Natural killer cell (primary cell): Measurements from ENCODE around the gene HIC1. TPM values are rescaled to one million over a fixed set of nuclear protein-coding genes. Genes with fewer than 3 reads are reported as not detected.
A peak's percentile ranks its signal among the peaks of the same experiment; 100 is the strongest.

Experiments used
- ATAC-seq, 3 donors: fragments of 150-1000 bp in 2 of 3; fragments of 200-7000 bp in 1 of 3; cut with Tn5 transposase; 1 replicate in 1 of 3; 2 replicates in 2 of 3; pipeline ENCODE4 v1.10.0; 2021; ENCODE audit warnings: mild to moderate bottlenecking in 2 of 3, moderate library complexity in 2 of 3
- DNase-seq, 2 donors: peaks; one replicate each; pipeline versions ENCODE4 v3.0.0 to v3.0.0-alpha.2; 2013 to 2021; ENCODE audit warnings: mixed read lengths in 1 of 2
- H3K27ac ChIP-seq: one replicate; pipeline ENCODE4 v1.5.1; 2013; ENCODE audit warnings: mild to moderate bottlenecking, low read length
- H3K27me3 ChIP-seq: one replicate; pipeline ENCODE4 v1.6.1; 2013; ENCODE audit warnings: low read length; ENCODE audit not compliant: control insufficient read depth, insufficient read depth
- H3K36me3 ChIP-seq: one replicate; pipeline ENCODE4 v1.6.1; 2013; ENCODE audit warnings: low read length; ENCODE audit not compliant: control insufficient read depth, insufficient read depth
- H3K4me1 ChIP-seq: one replicate; pipeline ENCODE4 v1.6.1; 2013; ENCODE audit warnings: low read length; ENCODE audit not compliant: control insufficient read depth, insufficient read depth
- H3K4me3 ChIP-seq: one replicate; pipeline ENCODE4 v1.5.1; 2013; ENCODE audit warnings: low read length
- H3K9me3 ChIP-seq: one replicate; pipeline ENCODE4 v1.6.1; 2013; ENCODE audit warnings: low read length; ENCODE audit not compliant: control insufficient read depth, insufficient read depth
- H3K27ac Mint-ChIP-seq, 2 donors: one replicate each; pipeline ENCODE4 v1.8.0; 2022; ENCODE audit warnings: mild to moderate bottlenecking in 2 of 2, mixed read lengths in 2 of 2, moderate library complexity in 1 of 2
- H3K27me3 Mint-ChIP-seq, 2 donors: one replicate each; pipeline ENCODE4 v1.8.0; 2022; ENCODE audit warnings: low read depth in 2 of 2, mixed read lengths in 2 of 2
- H3K36me3 Mint-ChIP-seq: one replicate; pipeline ENCODE4 v1.8.0; 2022; ENCODE audit warnings: mixed read lengths
- H3K4me1 Mint-ChIP-seq, 2 donors: one replicate each; pipeline ENCODE4 v1.8.0; 2022; ENCODE audit warnings: mixed read lengths in 2 of 2
- H3K4me3 Mint-ChIP-seq: one replicate; pipeline ENCODE4 v1.8.0; 2022; ENCODE audit warnings: mild to moderate bottlenecking, moderate library complexity, mixed read lengths
- H3K9me3 Mint-ChIP-seq, 2 donors: one replicate each; pipeline ENCODE4 v1.8.0; 2022; ENCODE audit warnings: mixed read lengths in 2 of 2
- CTCF ChIP-seq: fragments of 200-600 bp; IDR thresholded peaks from one replicate; pipeline ENCODE4 v1.8.0; 2022; ENCODE audit warnings: antibody characterized with exemption
- WGBS: methylation state at CpG from one replicate; pipeline ENCODE4 v1.1.7; 2013; ENCODE audit warnings: missing lambda C conversion rate; ENCODE audit not compliant: insufficient coverage; 5-methylcytosine and 5-hydroxymethylcytosine counted together
- intact Hi-C: fragments of 100-400 bp; cut with micrococcal nuclease; formaldehyde crosslinking; loops from one replicate; pipeline ENCODE4 v1.14.2; 2022
- total RNA-seq, 4 donors: library from RNA; stranded (reverse); fragments of 120-200 nt in 1 of 4; gene quantifications; one replicate each; pipeline versions ENCODE4 v1.2.3 to v1.2.4, GENCODE V29; 2013 to 2022

HIC1 gene
- total RNA-seq, 3 donors from 2014 or later (not counting 1 experiment from before 2014, with no cell fraction given): 19.2 to 26.4 (median 20.7) TPM

- Mint-ChIP-seq H3K27ac (peak overlapping the region; percentile 72 to 88), H3K4me3 (no peak overlapping the region), H3K27me3 (no peaks in the 10 kb centered on the region), H3K9me3 (no peaks in the 10 kb centered on the region), H3K4me1 (peaks cover 73 to 81% of the 10 kb centered on the region in 2 donors), H3K36me3 (no peaks in the 10 kb centered on the region)
- H3K27me3 ChIP-seq: no peaks in the 10 kb centered on the region
- DNase-seq: no peak
- ATAC-seq: no peak
- peaks cover 73% of the 10 kb centered on the region for H3K4me1 ChIP-seq
- H3K36me3 ChIP-seq: peaks cover 25% of the 10 kb centered on the region
- TF ChIP-seq CTCF: no peak
- 90% methylated on average over 12 of the region's 13 CpGs for WGBS
- no peaks in the 10 kb centered on the region for H3K9me3 ChIP-seq
- H3K4me3 ChIP-seq: no peak overlapping the region
- intact Hi-C loops: no loop called here
- H3K27ac ChIP-seq: no peak overlapping the region
These were observed 30.1 kb downstream of the HIC1 start for GRCh38 chr17:2084766-2085647.

GRCh38 chr17:2085648-2085949, 30.7 kb downstream of the HIC1 start:
- no peak overlapping the region for H3K27ac ChIP-seq
- no peak for TF ChIP-seq CTCF
- Mint-ChIP-seq H3K27ac (peak overlapping the region in 1 of 2 donors; percentile 52), H3K27me3 (no peaks in the 10 kb centered on the region), H3K4me1 (peaks cover 78 to 86% of the 10 kb centered on the region in 2 donors), H3K36me3 (no peaks in the 10 kb centered on the region), H3K9me3 (no peaks in the 10 kb centered on the region), H3K4me3 (no peak overlapping the region)
- H3K27me3 ChIP-seq: no peaks in the 10 kb centered on the region
- H3K4me3 ChIP-seq: no peak overlapping the region
- peaks cover 78% of the 10 kb centered on the region for H3K4me1 ChIP-seq
- ATAC-seq (no peak), DNase-seq (no peak)
- H3K36me3 ChIP-seq: peaks cover 22% of the 10 kb centered on the region
- intact Hi-C loops: no loop called here
- H3K9me3 ChIP-seq: no peaks in the 10 kb centered on the region
- 89% methylated on average over 5 of the region's 5 CpGs for WGBS

GRCh38 chr17:2086306-2086705, 31.4 kb downstream of the HIC1 start:
- H3K27ac Mint-ChIP-seq: no peak overlapping the region
- no peaks in the 10 kb centered on the region for H3K27me3 Mint-ChIP-seq
- no peaks in the 10 kb centered on the region for H3K36me3 Mint-ChIP-seq
- no peak overlapping the region for H3K4me3 Mint-ChIP-seq
- intact Hi-C loops: no loop called here
- ATAC-seq (no peak), DNase-seq (no peak)
- H3K36me3 ChIP-seq: peaks cover 17% of the 10 kb centered on the region
- peaks cover 77% of the 10 kb centered on the region for H3K4me1 ChIP-seq
- no peak overlapping the region for H3K27ac ChIP-seq
- no peaks in the 10 kb centered on the region for H3K9me3 ChIP-seq
- no peaks in the 10 kb centered on the region for H3K9me3 Mint-ChIP-seq
- no peak overlapping the region for H3K4me3 ChIP-seq
- no peaks in the 10 kb centered on the region for H3K27me3 ChIP-seq
- no peak for TF ChIP-seq CTCF
- WGBS: 68% methylated on average over 3 of the region's 3 CpGs
- peaks cover 80 to 88% of the 10 kb centered on the region in 2 donors for H3K4me1 Mint-ChIP-seq
